HG03565 (cell line): Measurements from ENCODE around the gene HPCA.

Source experiments
- ATAC-seq: cut with Tn5 transposase; IDR thresholded peaks from one replicate; pipeline ENCODE4 v1.9.1; 2021; ENCODE audit warnings: mild to moderate bottlenecking, moderate library complexity; ENCODE audit not compliant: unreplicated experiment

HPCA gene

GRCh38 chr1:32888677-32889420, 2.6 kb downstream of the HPCA start:
- ATAC-seq, result no peak

GRCh38 chr1:32889731-32890278, 3.5 kb downstream of the HPCA start:
- ATAC-seq, result no peak

- ATAC-seq, result no peak
Measured at GRCh38 chr1:32890516-32891240, 4.4 kb downstream of the HPCA start.

- ATAC-seq, result no peak
Measured at GRCh38 chr1:32891241-32891570, 4.9 kb downstream of the HPCA start.

- ATAC-seq, result no peak
Measured at GRCh38 chr1:32891630-32892029, 5.3 kb downstream of the HPCA start.

GRCh38 chr1:32892368-32893197, 6.3 kb downstream of the HPCA start:
- ATAC-seq, result no peak

GRCh38 chr1:32893198-32894018, 7.1 kb downstream of the HPCA start:
- ATAC-seq, result no peak

GRCh38 chr1:32894019-32894600, 7.8 kb downstream of the HPCA start:
- no peak for ATAC-seq

GRCh38 chr1:32894681-32895080, 8.4 kb downstream of the HPCA start:
- no peak for ATAC-seq

- ATAC-seq, result no peak
Measured at GRCh38 chr1:32895325-32896215, 9.3 kb downstream of the HPCA start.

GRCh38 chr1:32896451-32896850, 10.2 kb downstream of the HPCA start:
- no peak for ATAC-seq

- ATAC-seq, result no peak
Measured at GRCh38 chr1:32897082-32898049, 11.1 kb downstream of the HPCA start.

GRCh38 chr1:32898056-32898455, 11.8 kb downstream of the HPCA start:
- no peak for ATAC-seq

- ATAC-seq, result no peak
Measured at GRCh38 chr1:32898958-32899357, 12.7 kb downstream of the HPCA start.

GRCh38 chr1:32899586-32900296, 13.4 kb downstream of the HPCA start:
- no peak for ATAC-seq

- no peak for ATAC-seq
Measured at GRCh38 chr1:32900371-32900955, 14.2 kb downstream of the HPCA start.
